ENCODE results near the gene RDX. TPM values are rescaled to one million over a fixed set of nuclear protein-coding genes. Genes with fewer than 3 reads are reported as not detected.
"Not testable (repeated sequence)": the region's sequence is repeated elsewhere in the genome, so short reads cannot be mapped to it uniquely, and the experiment has no call there.

Gene RDX
- total RNA-seq, 5 donors from 2014 or later (not counting 1 experiment from before 2014, with no cell fraction given): 14.7 to 22.0 (median 17.7) TPM

DNA sequence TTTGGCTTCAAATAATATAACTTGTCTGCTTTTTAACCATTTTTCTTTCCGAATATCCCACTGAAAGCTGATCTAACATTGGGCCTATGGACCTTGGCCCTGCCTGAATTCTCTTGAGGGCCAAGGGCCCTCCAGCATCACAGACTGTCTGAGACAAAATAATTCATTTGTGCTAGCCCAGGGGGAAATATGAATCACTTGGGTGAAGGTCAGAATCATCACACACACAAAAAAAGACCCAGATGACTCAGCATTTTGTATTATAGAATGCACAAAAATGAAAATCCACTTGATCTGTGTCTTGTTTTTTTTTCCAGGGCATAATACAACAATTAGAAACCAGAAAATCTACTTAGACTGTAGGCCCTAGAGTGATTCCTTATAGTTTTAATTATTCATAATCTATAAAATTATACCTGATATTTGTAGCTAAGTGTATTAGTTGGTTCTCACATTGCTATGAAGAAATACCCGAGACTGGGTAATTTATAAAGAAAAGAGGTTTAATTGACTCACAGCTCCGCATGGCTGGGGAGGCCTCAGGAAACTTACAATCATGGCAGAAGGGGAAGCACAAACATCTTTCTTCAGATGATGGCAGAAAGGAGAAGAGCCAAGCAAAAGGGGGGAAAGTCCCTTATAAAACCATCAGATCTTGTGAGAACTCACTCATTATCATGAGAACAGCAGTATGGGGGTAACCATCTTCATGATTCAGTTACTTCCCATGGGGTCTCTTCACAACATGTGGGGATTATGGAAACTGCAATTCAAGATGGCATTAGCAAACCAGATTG lies 15.6 kb upstream of the RDX start:
- no peaks in the 10 kb centered on the region for H3K4me1 ChIP-seq (ENCODE audit: control insufficient read depth in 1 of 2, extremely low read depth in 1 of 2, insufficient read depth in 2 of 2, low read length in 2 of 2)
- no peak overlapping the region for H3K27ac ChIP-seq (ENCODE audit: low read length)
- H3K36me3 ChIP-seq (ENCODE audit: control insufficient read depth in 2 of 2, extremely low read depth in 1 of 2, insufficient read depth in 1 of 2, low read length in 1 of 2): no peaks in the 10 kb centered on the region
- ChIA-PET POLR2A (no interaction called here), CTCF (no interaction called here)
- DNase-seq: no peak
- Mint-ChIP-seq H3K4me3 (no peak overlapping the region), H3K9me3 (no peaks in the 10 kb centered on the region), H3K36me3 (no peaks in the 10 kb centered on the region), H3K27ac (no peak overlapping the region), H3K27me3 (no peaks in the 10 kb centered on the region), H3K4me1 (no peaks in the 10 kb centered on the region)
- 80% methylated on average over 2 of the region's 3 CpGs for WGBS (ENCODE audit: insufficient coverage)
- H3K4me3 ChIP-seq (ENCODE audit: control insufficient read depth in 1 of 2, extremely low read depth in 1 of 2, low read length in 1 of 2): no peak overlapping the region
- ATAC-seq (replicated peaks in 1 of 4): no peak
- no peaks in the 10 kb centered on the region for H3K9me3 ChIP-seq
- no peaks in the 10 kb centered on the region for H3K27me3 ChIP-seq (replicated peaks in 1 of 2; ENCODE audit: control insufficient read depth in 2 of 2, extremely low read depth in 1 of 2, insufficient read depth in 2 of 2, low read length in 1 of 2)

GRCh38 chr11:110308071-110308470 lies 11.7 kb upstream of the RDX start:
- POLR2A ChIA-PET: no interaction called here
- Mint-ChIP-seq H3K27me3 (no peaks in the 10 kb centered on the region), H3K27ac (no peak overlapping the region), H3K4me1 (peaks cover 5 to 6% (median 5%) of the 10 kb centered on the region in 3 donors), H3K36me3 (no peaks in the 10 kb centered on the region), H3K4me3 (no peak overlapping the region), H3K9me3 (no peaks in the 10 kb centered on the region)
- no peak overlapping the region for H3K4me3 ChIP-seq (ENCODE audit: control insufficient read depth in 1 of 2, extremely low read depth in 1 of 2, low read length in 1 of 2)
- H3K27ac ChIP-seq (ENCODE audit: low read length): no peak overlapping the region
- CTCF ChIA-PET: no interaction called here
- no peaks in the 10 kb centered on the region for H3K9me3 ChIP-seq
- 100% methylated on average over 2 of the region's 5 CpGs for WGBS (ENCODE audit: insufficient coverage)
- ATAC-seq (replicated peaks in 1 of 4) (no peak), DNase-seq (no peak)
- H3K36me3 ChIP-seq (ENCODE audit: control insufficient read depth in 2 of 2, extremely low read depth in 1 of 2, insufficient read depth in 1 of 2, low read length in 1 of 2): no peaks in the 10 kb centered on the region
- no peaks in the 10 kb centered on the region for H3K4me1 ChIP-seq (ENCODE audit: control insufficient read depth in 1 of 2, extremely low read depth in 1 of 2, insufficient read depth in 2 of 2, low read length in 2 of 2)
- no peaks in the 10 kb centered on the region for H3K27me3 ChIP-seq (replicated peaks in 1 of 2; ENCODE audit: control insufficient read depth in 2 of 2, extremely low read depth in 1 of 2, insufficient read depth in 2 of 2, low read length in 1 of 2)

- POLR2A ChIA-PET; H3K27me3 Mint-ChIP-seq; H3K9me3 Mint-ChIP-seq; H3K27ac ChIP-seq (ENCODE audit: low read length); CTCF ChIA-PET; H3K4me3 ChIP-seq (ENCODE audit: control insufficient read depth in 1 of 2, extremely low read depth in 1 of 2, low read length in 1 of 2); H3K36me3 ChIP-seq (ENCODE audit: control insufficient read depth in 2 of 2, extremely low read depth in 1 of 2, insufficient read depth in 1 of 2, low read length in 1 of 2); H3K9me3 ChIP-seq; H3K4me3 Mint-ChIP-seq; ATAC-seq (replicated peaks in 1 of 4); H3K4me1 Mint-ChIP-seq; H3K36me3 Mint-ChIP-seq; H3K4me1 ChIP-seq (ENCODE audit: control insufficient read depth in 1 of 2, extremely low read depth in 1 of 2, insufficient read depth in 2 of 2, low read length in 2 of 2); H3K27me3 ChIP-seq (replicated peaks in 1 of 2; ENCODE audit: control insufficient read depth in 2 of 2, extremely low read depth in 1 of 2, insufficient read depth in 2 of 2, low read length in 1 of 2); DNase-seq; H3K27ac Mint-ChIP-seq: not testable (repeated sequence)
- WGBS (ENCODE audit: insufficient coverage): no CpG with 5 or more reads among the region's 4 CpGs
Observed at GRCh38 chr11:110306019-110306388, 9.6 kb upstream of the RDX start.

- CTCF ChIA-PET: no interaction called here
- H3K9me3 ChIP-seq: no peaks in the 10 kb centered on the region
- H3K9me3 Mint-ChIP-seq: no peaks in the 10 kb centered on the region
- DNase-seq: no peak
- no peak overlapping the region for H3K4me3 Mint-ChIP-seq
- no peaks in the 10 kb centered on the region for H3K36me3 ChIP-seq (ENCODE audit: control insufficient read depth in 2 of 2, extremely low read depth in 1 of 2, insufficient read depth in 1 of 2, low read length in 1 of 2)
- no peaks in the 10 kb centered on the region for H3K4me1 ChIP-seq (ENCODE audit: control insufficient read depth in 1 of 2, extremely low read depth in 1 of 2, insufficient read depth in 2 of 2, low read length in 2 of 2)
- H3K36me3 Mint-ChIP-seq: no peaks in the 10 kb centered on the region
- POLR2A ChIA-PET: no interaction called here
- no peaks in the 10 kb centered on the region for H3K27me3 Mint-ChIP-seq
- peaks cover 5 to 6% (median 5%) of the 10 kb centered on the region in 3 donors for H3K4me1 Mint-ChIP-seq
- no peak overlapping the region for H3K4me3 ChIP-seq (ENCODE audit: control insufficient read depth in 1 of 2, extremely low read depth in 1 of 2, low read length in 1 of 2)
- no peak overlapping the region for H3K27ac Mint-ChIP-seq
- H3K27ac ChIP-seq (ENCODE audit: low read length): no peak overlapping the region
- no peak for ATAC-seq (replicated peaks in 1 of 4)
- H3K27me3 ChIP-seq (replicated peaks in 1 of 2; ENCODE audit: control insufficient read depth in 2 of 2, extremely low read depth in 1 of 2, insufficient read depth in 2 of 2, low read length in 1 of 2): no peaks in the 10 kb centered on the region
Observed at GRCh38 chr11:110305169-110306018, 9.0 kb upstream of the RDX start.

DNA sequence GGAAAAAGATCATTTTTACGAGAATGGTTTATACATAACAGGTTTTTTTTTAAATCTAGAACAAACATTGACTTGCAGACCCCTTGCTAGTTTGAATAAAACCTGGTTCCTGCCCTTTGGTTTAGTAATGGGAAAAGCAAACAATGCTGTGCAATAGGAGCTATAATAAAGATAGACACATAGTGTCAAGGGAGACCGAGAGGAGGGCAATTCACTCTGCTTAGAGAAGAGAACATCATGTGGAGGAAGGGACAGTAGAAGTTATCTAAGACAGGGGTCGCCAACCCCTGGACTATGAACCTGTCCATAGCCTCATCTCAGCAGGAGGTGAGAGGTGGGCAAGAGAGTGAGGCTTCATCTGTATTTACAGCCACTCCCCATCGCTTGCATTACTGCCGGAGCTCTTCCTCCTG lies 7.0 kb upstream of the RDX start:
- POLR2A ChIA-PET: no interaction called here
- Mint-ChIP-seq H3K4me1 (peaks cover 5 to 9% (median 6%) of the 10 kb centered on the region in 3 donors), H3K9me3 (peaks cover 0 to 7% (median 0%) of the 10 kb centered on the region in 3 donors), H3K27ac (no peak overlapping the region), H3K27me3 (no peaks in the 10 kb centered on the region), H3K36me3 (no peaks in the 10 kb centered on the region), H3K4me3 (no peak overlapping the region)
- DNase-seq (no peak), ATAC-seq (replicated peaks in 1 of 4) (no peak)
- H3K36me3 ChIP-seq (ENCODE audit: control insufficient read depth in 2 of 2, extremely low read depth in 1 of 2, insufficient read depth in 1 of 2, low read length in 1 of 2): no peaks in the 10 kb centered on the region
- no peak overlapping the region for H3K4me3 ChIP-seq (ENCODE audit: control insufficient read depth in 1 of 2, extremely low read depth in 1 of 2, low read length in 1 of 2)
- CTCF ChIA-PET: no interaction called here
- no peaks in the 10 kb centered on the region for H3K27me3 ChIP-seq (replicated peaks in 1 of 2; ENCODE audit: control insufficient read depth in 2 of 2, extremely low read depth in 1 of 2, insufficient read depth in 2 of 2, low read length in 1 of 2)
- H3K9me3 ChIP-seq: no peaks in the 10 kb centered on the region
- no peaks in the 10 kb centered on the region for H3K4me1 ChIP-seq (ENCODE audit: control insufficient read depth in 1 of 2, extremely low read depth in 1 of 2, insufficient read depth in 2 of 2, low read length in 2 of 2)
- no CpG with 5 or more reads among the region's 5 CpGs for WGBS (ENCODE audit: insufficient coverage)
- H3K27ac ChIP-seq (ENCODE audit: low read length): no peak overlapping the region

GRCh38 chr11:110301577-110301976 lies 5.2 kb upstream of the RDX start:
- 90% methylated on average over 2 of the region's 4 CpGs for WGBS (ENCODE audit: insufficient coverage)
- Histone ChIP-seq H3K4me1 (ENCODE audit: control insufficient read depth in 1 of 2, extremely low read depth in 1 of 2, insufficient read depth in 2 of 2, low read length in 2 of 2) (peaks cover 0 to 4% of the 10 kb centered on the region in 2 experiments), H3K27ac (ENCODE audit: low read length) (no peak overlapping the region), H3K36me3 (ENCODE audit: control insufficient read depth in 2 of 2, extremely low read depth in 1 of 2, insufficient read depth in 1 of 2, low read length in 1 of 2) (no peaks in the 10 kb centered on the region), H3K4me3 (ENCODE audit: control insufficient read depth in 1 of 2, extremely low read depth in 1 of 2, low read length in 1 of 2) (no peak overlapping the region), H3K9me3 (no peaks in the 10 kb centered on the region), H3K27me3 (replicated peaks in 1 of 2; ENCODE audit: control insufficient read depth in 2 of 2, extremely low read depth in 1 of 2, insufficient read depth in 2 of 2, low read length in 1 of 2) (no peaks in the 10 kb centered on the region)
- H3K36me3 Mint-ChIP-seq: no peaks in the 10 kb centered on the region
- H3K9me3 Mint-ChIP-seq: peaks cover 0 to 7% (median 0%) of the 10 kb centered on the region in 3 donors
- peaks cover 14 to 19% (median 15%) of the 10 kb centered on the region in 3 donors for H3K4me1 Mint-ChIP-seq
- H3K4me3 Mint-ChIP-seq: no peak overlapping the region
- H3K27ac Mint-ChIP-seq: no peak overlapping the region
- ChIA-PET CTCF (interaction anchor here in 1 of 2 donors (1.5 kb wide), 1 partner anchor 13 kb away, joined by 5 read pairs; no protein-coding TSS in a partner anchor), POLR2A (no interaction called here)
- DNase-seq (no peak), ATAC-seq (replicated peaks in 1 of 4) (no peak)
- H3K27me3 Mint-ChIP-seq: no peaks in the 10 kb centered on the region
